ENCODE results near the gene ACOXL.

ACOXL gene

GRCh38 chr2:110764931-110765330 is 32.6 kb downstream of the ACOXL start:
- no peak for DNase-seq

GRCh38 chr2:110766291-110766690 is 33.9 kb downstream of the ACOXL start:
- no peak for DNase-seq

- no peak for DNase-seq
Measured at GRCh38 chr2:110768591-110768990, 36.2 kb downstream of the ACOXL start.

GRCh38 chr2:110770404-110770958 is 38.1 kb downstream of the ACOXL start:
- no peak for DNase-seq

- DNase-seq = no peak
Measured at GRCh38 chr2:110770959-110771431, 38.6 kb downstream of the ACOXL start.

- DNase-seq = no peak
Measured at GRCh38 chr2:110771547-110772382, 39.4 kb downstream of the ACOXL start.

GRCh38 chr2:110772383-110772755 is 40.0 kb downstream of the ACOXL start:
- DNase-seq = no peak

- no peak for DNase-seq
Measured at GRCh38 chr2:110773401-110773921, 41.1 kb downstream of the ACOXL start.

GRCh38 chr2:110774701-110775100 is 42.3 kb downstream of the ACOXL start:
- no peak for DNase-seq

- no peak for DNase-seq
Measured at GRCh38 chr2:110777531-110778311, 45.3 kb downstream of the ACOXL start.

- DNase-seq = no peak
Measured at GRCh38 chr2:110780461-110780860, 48.1 kb downstream of the ACOXL start.

- no peak for DNase-seq
Measured at GRCh38 chr2:110783196-110783873, 51.0 kb downstream of the ACOXL start.

GRCh38 chr2:110784047-110784631 is 51.8 kb downstream of the ACOXL start:
- no peak for DNase-seq

- no peak for DNase-seq
Measured at GRCh38 chr2:110785439-110785838, 53.1 kb downstream of the ACOXL start.

- DNase-seq = no peak
Measured at GRCh38 chr2:110788976-110789375, 56.6 kb downstream of the ACOXL start.

- DNase-seq = no peak
Measured at GRCh38 chr2:110789706-110790105, 57.3 kb downstream of the ACOXL start.

- no peak for DNase-seq
Measured at GRCh38 chr2:110790907-110791306, 58.5 kb downstream of the ACOXL start.

GRCh38 chr2:110791435-110791834 is 59.1 kb downstream of the ACOXL start:
- DNase-seq = no peak

GRCh38 chr2:110793034-110793433 is 60.7 kb downstream of the ACOXL start:
- no peak for DNase-seq

GRCh38 chr2:110794390-110794789 is 62.0 kb downstream of the ACOXL start:
- no peak for DNase-seq

GRCh38 chr2:110794951-110795350 is 62.6 kb downstream of the ACOXL start:
- DNase-seq = no peak

GRCh38 chr2:110796716-110797301 is 64.4 kb downstream of the ACOXL start:
- DNase-seq = no peak
